ACHN (cell line): ENCODE data around the gene OR1J2.
"Not testable (repeated sequence)": the region's sequence is repeated elsewhere in the genome, so short reads cannot be mapped to it uniquely, and the experiment has no call there.

Experiments used
- DNase-seq: peaks from one replicate; pipeline ENCODE4 v3.0.0-alpha.2; 2015
- in situ Hi-C: cut with HindIII; loops from 2 replicates; pipeline ENCODE4 v1.10.0; 2017; ENCODE audit warnings: low sequenced_read_pairs, low pct_ligation_motif_present, low pct_unique_long_range_greater_than_20kb

The OR1J2 gene

GRCh38 chr9:122537066-122537465 is 26.5 kb downstream of the OR1J2 start:
- DNase-seq, in situ Hi-C loops: not testable (repeated sequence)

GRCh38 chr9:122538757-122539156 is 28.2 kb downstream of the OR1J2 start:
- no peak for DNase-seq
- in situ Hi-C loops, result no loop called here

- in situ Hi-C loops, result no loop called here
Measured at GRCh38 chr9:122546196-122546595, 35.6 kb downstream of the OR1J2 start.

GRCh38 chr9:122551371-122551770 is 40.8 kb downstream of the OR1J2 start:
- in situ Hi-C loops, result no loop called here
- no peak for DNase-seq

More at GRCh38 chr9:122546196-122546595, 35.6 kb downstream of the OR1J2 start:
- DNase-seq, result no peak

GRCh38 chr9:122552812-122553211 is 42.2 kb downstream of the OR1J2 start, which contains the start of gene OR1N2:
Gene OR1N2, plus strand, starts transcription at chr9:122553112. Its CDS starts 100 bp downstream, at chr9:122553212.
- no peak for DNase-seq
- in situ Hi-C loops, result no loop called here
